ENCODE results near the gene MLLT1. TPM values are rescaled to one million over a fixed set of nuclear protein-coding genes. Genes with fewer than 3 reads are reported as not detected.

Gene MLLT1
- total RNA-seq, 1 experiment from 2014 or later = 55.0 TPM

DNA sequence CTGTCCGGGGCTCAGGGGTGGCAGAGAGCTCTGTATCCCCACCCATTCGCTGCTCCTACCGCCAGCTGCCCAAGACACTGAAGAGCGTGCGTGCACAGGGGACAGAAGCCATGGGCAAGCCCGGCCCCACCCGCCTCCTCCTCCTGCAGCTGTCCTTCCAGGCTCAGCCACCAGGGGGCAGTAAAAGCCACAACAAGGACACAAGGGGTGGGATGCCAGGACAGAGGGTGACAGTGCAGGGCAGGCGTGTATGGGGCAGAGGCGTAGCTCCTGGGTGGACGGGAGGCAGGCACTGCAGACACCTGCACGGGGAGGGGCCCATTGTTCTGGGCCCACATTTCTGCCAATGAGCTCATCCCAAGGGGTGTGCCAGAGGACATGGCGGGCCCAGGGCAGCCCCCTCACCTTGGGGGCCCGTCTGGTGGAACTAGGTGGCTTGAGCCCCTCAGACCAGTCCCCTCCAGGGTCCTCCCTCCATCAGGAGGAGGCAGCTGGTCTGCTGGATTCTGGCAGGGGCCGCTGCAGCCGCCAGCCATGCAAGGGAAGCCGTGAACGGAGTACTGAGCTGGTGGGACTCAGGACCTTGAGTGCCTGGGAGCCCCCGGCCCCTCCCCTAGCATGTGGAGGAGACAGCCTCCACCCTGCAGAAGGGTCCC lies 61.2 kb downstream of the MLLT1 start:
- H3K36me3 ChIP-seq (ENCODE audit: control insufficient read depth in 1 of 2, insufficient read depth in 2 of 2, low read length in 2 of 2) = peaks cover 0 to 2% of the 10 kb centered on the region in 2 experiments; a peak in 1 of 4 replicates

More for the DNA sequence above, 61.2 kb downstream of the MLLT1 start:
- Histone ChIP-seq H3K27ac (ENCODE audit: low read depth, low read length) (no peak overlapping the region), H3K9me2 (ENCODE audit: insufficient read depth) (no peaks in the 10 kb centered on the region), H3K27me3 (ENCODE audit: insufficient read depth, low read length) (no peaks in the 10 kb centered on the region), H2AFZ (ENCODE audit: low read depth, low read length, poor library complexity, severe bottlenecking) (no peak overlapping the region), H3K4me2 (ENCODE audit: low read length) (no peak overlapping the region), H3K9ac (ENCODE audit: low read length) (no peak overlapping the region), H3K4me1 (ENCODE audit: control insufficient read depth in 1 of 2, insufficient read depth in 2 of 2, low read length in 2 of 2) (peaks cover 0 to 8% of the 10 kb centered on the region in 2 experiments; a peak in 1 of 4 replicates), H3K4me3 (replicated peaks in 1 of 2; ENCODE audit: low read depth in 1 of 2, low read length in 2 of 2) (no peak overlapping the region), H3K79me2 (ENCODE audit: insufficient read depth, low read length) (no peaks in the 10 kb centered on the region), H4K20me1 (ENCODE audit: insufficient read depth) (no peaks in the 10 kb centered on the region), H3K9me3 (ENCODE audit: control insufficient read depth in 1 of 2, insufficient read depth in 1 of 2, low read depth in 1 of 2, low read length in 2 of 2) (no peaks in the 10 kb centered on the region)
- ChIA-PET CTCF (interaction anchor here (0.7 to 1.8 kb wide), 16 partner anchors 9 to 645 kb away, joined by 3 to 8 read pairs (median 4); partner anchors contain the start of gene KHSRP), POLR2A (no interaction called here), RAD21 (ENCODE audit: low non-redundant PET in 1 of 2, low total read pairs in 2 of 2, uncharacterized antibody in 2 of 2, unreplicated experiment in 2 of 2) (no interaction called here)
- TF ChIP-seq CEBPB (IDR thresholded peaks at IDR 0.05; ENCODE audit: low read depth) = no peak
- TF ChIP-seq, protein P1, sequence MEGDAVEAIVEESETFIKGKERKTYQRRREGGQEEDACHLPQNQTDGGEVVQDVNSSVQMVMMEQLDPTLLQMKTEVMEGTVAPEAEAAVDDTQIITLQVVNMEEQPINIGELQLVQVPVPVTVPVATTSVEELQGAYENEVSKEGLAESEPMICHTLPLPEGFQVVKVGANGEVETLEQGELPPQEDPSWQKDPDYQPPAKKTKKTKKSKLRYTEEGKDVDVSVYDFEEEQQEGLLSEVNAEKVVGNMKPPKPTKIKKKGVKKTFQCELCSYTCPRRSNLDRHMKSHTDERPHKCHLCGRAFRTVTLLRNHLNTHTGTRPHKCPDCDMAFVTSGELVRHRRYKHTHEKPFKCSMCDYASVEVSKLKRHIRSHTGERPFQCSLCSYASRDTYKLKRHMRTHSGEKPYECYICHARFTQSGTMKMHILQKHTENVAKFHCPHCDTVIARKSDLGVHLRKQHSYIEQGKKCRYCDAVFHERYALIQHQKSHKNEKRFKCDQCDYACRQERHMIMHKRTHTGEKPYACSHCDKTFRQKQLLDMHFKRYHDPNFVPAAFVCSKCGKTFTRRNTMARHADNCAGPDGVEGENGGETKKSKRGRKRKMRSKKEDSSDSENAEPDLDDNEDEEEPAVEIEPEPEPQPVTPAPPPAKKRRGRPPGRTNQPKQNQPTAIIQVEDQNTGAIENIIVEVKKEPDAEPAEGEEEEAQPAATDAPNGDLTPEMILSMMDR (IDR thresholded peaks at IDR 0.05 in 2 of 3, conservative IDR thresholded peaks at IDR 0.05 in 1 of 3; ENCODE audit: borderline replicate concordance in 1 of 3, insufficient read depth in 1 of 3, low read depth in 2 of 3, low read length in 2 of 3) = peak; percentile 78 to 95 (median 88); a peak in 5 of 6 replicates
- no peak for TF ChIP-seq FOSL1 (IDR thresholded peaks at IDR 0.05; ENCODE audit: low read depth)
- no peak for TF ChIP-seq CBX3 (IDR thresholded peaks at IDR 0.05; ENCODE audit: low read depth)
- TF ChIP-seq EGR1 (IDR thresholded peaks at IDR 0.05; ENCODE audit: low read depth) = no peak
- peak; percentile 82 for TF ChIP-seq RAD21 (IDR thresholded peaks at IDR 0.05; ENCODE audit: low read depth)
- TF ChIP-seq ZNF274 (IDR thresholded peaks at IDR 0.05; ENCODE audit: low read depth, low read length) = no peak
- TF ChIP-seq ELF1 (IDR thresholded peaks at IDR 0.05; ENCODE audit: borderline replicate concordance, low read depth) = no peak
- TF ChIP-seq POLR2AphosphoS5 (IDR thresholded peaks at IDR 0.05; ENCODE audit: low read depth, low read length) = no peak
- TF ChIP-seq TCF7L2 (IDR thresholded peaks at IDR 0.05; ENCODE audit: borderline replicate concordance, extremely low read depth, insufficient read depth, insufficient read length) = no peak
- TF ChIP-seq, protein P2, sequence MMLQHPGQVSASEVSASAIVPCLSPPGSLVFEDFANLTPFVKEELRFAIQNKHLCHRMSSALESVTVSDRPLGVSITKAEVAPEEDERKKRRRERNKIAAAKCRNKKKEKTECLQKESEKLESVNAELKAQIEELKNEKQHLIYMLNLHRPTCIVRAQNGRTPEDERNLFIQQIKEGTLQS (IDR thresholded peaks at IDR 0.05) = no peak
- no TSS peak for BruUV-seq (replicated peaks)
- intact Hi-C loops (cut with micrococcal nuclease) = loop anchor here (5.0 kb wide), 2 partner anchors 134 to 644 kb away; no protein-coding TSS in a partner anchor
- DNase-seq (ENCODE audit: low read depth, low spot score) (peak; percentile 51), ATAC-seq (peak; percentile 89)
